ENCODE measurements around the gene DIS3. TPM values are rescaled to one million over a fixed set of nuclear protein-coding genes. Genes with fewer than 3 reads are reported as not detected.

The DIS3 gene
- total and polyA plus RNA-seq, 2 of the 13 experiments (the other 11 are each of a cell fraction or from before 2014, with no cell fraction given): 13.2 to 35.0 TPM

DNA sequence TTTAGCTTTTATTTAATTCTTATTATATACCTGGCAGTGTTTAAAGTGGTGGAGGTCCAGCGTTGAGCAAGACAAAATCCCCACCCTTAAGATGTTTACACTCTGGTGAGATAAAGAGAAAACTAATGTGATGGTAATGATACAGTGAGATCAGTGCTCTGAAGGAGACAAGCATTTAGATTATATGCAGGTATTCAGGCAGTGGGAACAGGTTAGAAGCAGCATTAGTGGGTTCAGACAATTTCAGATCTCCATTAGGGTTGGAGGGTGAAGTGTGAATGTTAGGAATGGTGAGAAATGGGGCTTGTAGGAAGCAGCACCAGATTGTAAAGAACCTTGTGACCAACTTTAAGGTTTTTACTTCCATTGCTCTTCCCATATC lies 39.2 kb upstream of the DIS3 start:
- H3K79me2 ChIP-seq (ENCODE audit: insufficient read depth, low read length): no peaks in the 10 kb centered on the region
- POLR2A ChIA-PET: no interaction called here
- H4K20me1 ChIP-seq (ENCODE audit: insufficient read depth, low read length): no peaks in the 10 kb centered on the region
- no peak overlapping the region for H3K4me2 ChIP-seq (ENCODE audit: low read depth, low read length)
- intact Hi-C loops (cut with micrococcal nuclease; ENCODE audit: unreplicated experiment) (no loop called here), in situ Hi-C loops (cut with HindIII; ENCODE audit: extremely low pct_ligation_motif_present, low pct_unique_long_range_greater_than_20kb) (no loop called here)
- H2AFZ ChIP-seq (ENCODE audit: low read length): no peak overlapping the region
- no peak overlapping the region for H3K27ac ChIP-seq (ENCODE audit: extremely low read length, insufficient read depth, low read length)
- FAIRE-seq (no peak), ATAC-seq (no peak), DNase-seq (ENCODE audit: low spot score) (no peak)
- no peaks in the 10 kb centered on the region for H3K4me1 ChIP-seq (ENCODE audit: insufficient read depth, low read length)
- WGBS (ENCODE audit: low lambda C conversion rate): 93% methylated on average over 1 of the region's 1 CpG
- H3K9me3 ChIP-seq (ENCODE audit: low read length): no peaks in the 10 kb centered on the region
- BruUV-seq (replicated peaks): no TSS peak
- no peak overlapping the region for H3K4me3 ChIP-seq (replicated peaks in 1 of 3; ENCODE audit: insufficient read depth in 1 of 3, low read depth in 2 of 3, low read length in 3 of 3)
- H3K36me3 ChIP-seq (replicated peaks in 1 of 2; ENCODE audit: control insufficient read depth in 1 of 2, insufficient read depth in 2 of 2, low read length in 2 of 2): peaks cover 3 to 6% of the 10 kb centered on the region in 2 experiments; a peak in 2 of 5 replicates
- CTCF ChIA-PET (ENCODE audit: low intra/inter-chr PET ratio, low total read pairs): no interaction called here
- H3K9ac ChIP-seq (ENCODE audit: insufficient read depth, low read depth, low read length): no peak overlapping the region
- H3K27me3 ChIP-seq (ENCODE audit: control insufficient read depth in 1 of 2, insufficient read depth in 2 of 2, low read length in 2 of 2): no peaks in the 10 kb centered on the region; a peak in 1 of 5 replicates
- no peak for TF ChIP-seq NR3C1 (CRISPR knock-in tag; IDR thresholded peaks at IDR 0.05)
- TF ChIP-seq, protein P1, sequence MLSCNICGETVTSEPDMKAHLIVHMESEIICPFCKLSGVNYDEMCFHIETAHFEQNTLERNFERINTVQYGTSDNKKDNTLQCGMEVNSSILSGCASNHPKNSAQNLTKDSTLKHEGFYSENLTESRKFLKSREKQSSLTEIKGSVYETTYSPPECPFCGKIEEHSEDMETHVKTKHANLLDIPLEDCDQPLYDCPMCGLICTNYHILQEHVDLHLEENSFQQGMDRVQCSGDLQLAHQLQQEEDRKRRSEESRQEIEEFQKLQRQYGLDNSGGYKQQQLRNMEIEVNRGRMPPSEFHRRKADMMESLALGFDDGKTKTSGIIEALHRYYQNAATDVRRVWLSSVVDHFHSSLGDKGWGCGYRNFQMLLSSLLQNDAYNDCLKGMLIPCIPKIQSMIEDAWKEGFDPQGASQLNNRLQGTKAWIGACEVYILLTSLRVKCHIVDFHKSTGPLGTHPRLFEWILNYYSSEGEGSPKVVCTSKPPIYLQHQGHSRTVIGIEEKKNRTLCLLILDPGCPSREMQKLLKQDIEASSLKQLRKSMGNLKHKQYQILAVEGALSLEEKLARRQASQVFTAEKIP (CRISPR knock-in tag; IDR thresholded peaks at IDR 0.05; ENCODE audit: borderline replicate concordance): no peak

DNA sequence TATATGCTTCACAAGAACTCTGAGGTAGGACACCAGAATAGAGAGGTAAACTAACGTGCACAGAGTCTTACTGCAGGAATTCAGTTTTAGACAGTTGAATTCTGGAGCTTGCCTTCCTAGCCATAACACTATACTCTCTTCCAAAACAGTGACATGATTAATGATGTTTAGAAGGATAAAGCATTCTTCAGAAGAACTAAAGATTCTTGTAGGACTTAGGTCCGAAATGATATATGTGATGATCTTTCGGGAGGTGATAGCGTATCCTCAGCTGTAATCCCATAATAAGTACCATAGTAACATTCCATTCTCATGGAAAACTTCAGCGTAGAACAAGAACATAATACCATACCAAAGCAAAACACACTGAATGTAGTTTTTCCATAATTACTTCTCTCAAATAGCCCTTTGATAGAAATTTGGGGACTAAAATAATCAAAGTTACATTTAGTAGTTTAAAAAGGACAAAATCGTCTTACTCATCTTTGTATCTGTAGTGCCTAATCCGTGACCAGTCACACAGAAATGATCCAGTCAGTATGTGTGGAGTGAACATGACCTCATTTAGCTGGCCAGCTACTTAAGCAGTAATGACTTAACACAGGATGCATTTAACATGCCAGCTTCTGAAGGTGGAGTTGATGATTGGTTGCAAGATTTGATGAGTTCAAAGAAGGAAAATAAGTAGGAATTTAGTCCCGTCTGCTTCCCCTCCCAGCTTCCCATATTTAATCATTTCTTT lies 38.6 kb upstream of the DIS3 start:
- H3K27ac ChIP-seq (ENCODE audit: extremely low read length, insufficient read depth, low read length): no peak overlapping the region
- H3K79me2 ChIP-seq (ENCODE audit: insufficient read depth, low read length): no peaks in the 10 kb centered on the region
- H2AFZ ChIP-seq (ENCODE audit: low read length): no peak overlapping the region
- H3K4me2 ChIP-seq (ENCODE audit: low read depth, low read length): no peak overlapping the region
- BruUV-seq (replicated peaks): no TSS peak
- H3K4me3 ChIP-seq (replicated peaks in 1 of 3; ENCODE audit: insufficient read depth in 1 of 3, low read depth in 2 of 3, low read length in 3 of 3): no peak overlapping the region
- no peaks in the 10 kb centered on the region for H3K9me3 ChIP-seq (ENCODE audit: low read length)
- ChIA-PET POLR2A (no interaction called here), CTCF (ENCODE audit: low intra/inter-chr PET ratio, low total read pairs) (no interaction called here)
- no peaks in the 10 kb centered on the region for H3K4me1 ChIP-seq (ENCODE audit: insufficient read depth, low read length)
- H3K27me3 ChIP-seq (ENCODE audit: control insufficient read depth in 1 of 2, insufficient read depth in 2 of 2, low read length in 2 of 2): no peaks in the 10 kb centered on the region; a peak in 1 of 5 replicates
- in situ Hi-C loops (cut with HindIII; ENCODE audit: extremely low pct_ligation_motif_present, low pct_unique_long_range_greater_than_20kb) (no loop called here), intact Hi-C loops (cut with micrococcal nuclease; ENCODE audit: unreplicated experiment) (no loop called here)
- peaks cover 3 to 6% of the 10 kb centered on the region in 2 experiments; a peak in 2 of 5 replicates for H3K36me3 ChIP-seq (replicated peaks in 1 of 2; ENCODE audit: control insufficient read depth in 1 of 2, insufficient read depth in 2 of 2, low read length in 2 of 2)
- DNase-seq (ENCODE audit: low spot score): no peak
- H3K9ac ChIP-seq (ENCODE audit: insufficient read depth, low read depth, low read length): no peak overlapping the region
- 97% methylated on average over 8 of the region's 8 CpGs for WGBS (ENCODE audit: low lambda C conversion rate)
- no peak for FAIRE-seq
- no peaks in the 10 kb centered on the region for H4K20me1 ChIP-seq (ENCODE audit: insufficient read depth, low read length)
- no peak for ATAC-seq
- TF ChIP-seq ZNF678 (CRISPR knock-in tag; IDR thresholded peaks at IDR 0.05) (no peak), CCDC6 (CRISPR knock-in tag; IDR thresholded peaks at IDR 0.05) (no peak), TEAD2 (CRISPR knock-in tag; IDR thresholded peaks at IDR 0.05) (no peak)
- TF ChIP-seq, protein P2, sequence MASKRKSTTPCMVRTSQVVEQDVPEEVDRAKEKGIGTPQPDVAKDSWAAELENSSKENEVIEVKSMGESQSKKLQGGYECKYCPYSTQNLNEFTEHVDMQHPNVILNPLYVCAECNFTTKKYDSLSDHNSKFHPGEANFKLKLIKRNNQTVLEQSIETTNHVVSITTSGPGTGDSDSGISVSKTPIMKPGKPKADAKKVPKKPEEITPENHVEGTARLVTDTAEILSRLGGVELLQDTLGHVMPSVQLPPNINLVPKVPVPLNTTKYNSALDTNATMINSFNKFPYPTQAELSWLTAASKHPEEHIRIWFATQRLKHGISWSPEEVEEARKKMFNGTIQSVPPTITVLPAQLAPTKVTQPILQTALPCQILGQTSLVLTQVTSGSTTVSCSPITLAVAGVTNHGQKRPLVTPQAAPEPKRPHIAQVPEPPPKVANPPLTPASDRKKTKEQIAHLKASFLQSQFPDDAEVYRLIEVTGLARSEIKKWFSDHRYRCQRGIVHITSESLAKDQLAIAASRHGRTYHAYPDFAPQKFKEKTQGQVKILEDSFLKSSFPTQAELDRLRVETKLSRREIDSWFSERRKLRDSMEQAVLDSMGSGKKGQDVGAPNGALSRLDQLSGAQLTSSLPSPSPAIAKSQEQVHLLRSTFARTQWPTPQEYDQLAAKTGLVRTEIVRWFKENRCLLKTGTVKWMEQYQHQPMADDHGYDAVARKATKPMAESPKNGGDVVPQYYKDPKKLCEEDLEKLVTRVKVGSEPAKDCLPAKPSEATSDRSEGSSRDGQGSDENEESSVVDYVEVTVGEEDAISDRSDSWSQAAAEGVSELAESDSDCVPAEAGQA (IDR thresholded peaks at IDR 0.05; ENCODE audit: low read depth): no peak
- TF ChIP-seq, protein P2 (CRISPR knock-in tag; IDR thresholded peaks at IDR 0.05; ENCODE audit: borderline replicate concordance): no peak
- TF ChIP-seq, protein P3, sequence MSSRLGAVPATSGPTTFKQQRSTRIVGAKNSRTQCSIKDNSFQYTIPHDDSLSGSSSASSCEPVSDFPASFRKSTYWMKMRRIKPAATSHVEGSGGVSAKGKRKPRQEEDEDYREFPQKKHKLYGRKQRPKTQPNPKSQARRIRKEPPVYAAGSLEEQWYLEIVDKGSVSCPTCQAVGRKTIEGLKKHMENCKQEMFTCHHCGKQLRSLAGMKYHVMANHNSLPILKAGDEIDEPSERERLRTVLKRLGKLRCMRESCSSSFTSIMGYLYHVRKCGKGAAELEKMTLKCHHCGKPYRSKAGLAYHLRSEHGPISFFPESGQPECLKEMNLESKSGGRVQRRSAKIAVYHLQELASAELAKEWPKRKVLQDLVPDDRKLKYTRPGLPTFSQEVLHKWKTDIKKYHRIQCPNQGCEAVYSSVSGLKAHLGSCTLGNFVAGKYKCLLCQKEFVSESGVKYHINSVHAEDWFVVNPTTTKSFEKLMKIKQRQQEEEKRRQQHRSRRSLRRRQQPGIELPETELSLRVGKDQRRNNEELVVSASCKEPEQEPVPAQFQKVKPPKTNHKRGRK (CRISPR knock-in tag; IDR thresholded peaks at IDR 0.05): no peak

Data from HepG2 (cell line).